HL-60 (cell line): Measurements from ENCODE around the gene MAFG.
A peak's percentile ranks its signal among the peaks of the same experiment; 100 is the strongest.

Experiments used
- DNase-seq, 2 experiments: peaks; one replicate each; pipeline ENCODE4 v3.0.0-alpha.2; 2010 to 2020; ENCODE audit warnings: low read depth in 1 of 2, low spot score in 1 of 2
- H3K27ac ChIP-seq: fragments of 250-450 bp; sonication (Bioruptor Pico); replicated peaks from 2 replicates; pipeline ENCODE4 v1.5.1; 2020; ENCODE audit warnings: mild to moderate bottlenecking, moderate library complexity
- H3K27me3 ChIP-seq: fragments of 250-450 bp; sonication (Bioruptor Pico); 2 replicates; pipeline ENCODE4 v1.5.1; 2021; ENCODE audit warnings: mild to moderate bottlenecking, moderate library complexity; ENCODE audit not compliant: insufficient read depth, poor library complexity, severe bottlenecking
- H3K4me3 ChIP-seq: replicated peaks from 2 replicates; pipeline ENCODE4 v1.5.1; 2011; ENCODE audit warnings: mild to moderate bottlenecking, control low read depth, low read length; ENCODE audit not compliant: insufficient read depth
- CTCF ChIP-seq: IDR thresholded peaks from one replicate; pipeline ENCODE4 v1.5.1; 2011; ENCODE audit warnings: low read length, control low read depth, inconsistent platforms; ENCODE audit not compliant: insufficient read depth
- GABPA ChIP-seq: IDR thresholded peaks from 2 replicates; pipeline ENCODE4 v1.6.1; 2012; ENCODE audit warnings: low read depth
- POLR2AphosphoS5 ChIP-seq: IDR thresholded peaks from 2 replicates; pipeline ENCODE4 v1.6.1; 2012; ENCODE audit warnings: low read depth
- REST ChIP-seq: IDR thresholded peaks from 2 replicates; pipeline ENCODE4 v1.6.1; 2012; ENCODE audit warnings: low read depth; ENCODE audit not compliant: insufficient replicate concordance
- SPI1 ChIP-seq: IDR thresholded peaks from 2 replicates; pipeline ENCODE4 v1.6.1; 2012; ENCODE audit warnings: low read depth, mild to moderate bottlenecking, borderline replicate concordance

Gene MAFG

DNA sequence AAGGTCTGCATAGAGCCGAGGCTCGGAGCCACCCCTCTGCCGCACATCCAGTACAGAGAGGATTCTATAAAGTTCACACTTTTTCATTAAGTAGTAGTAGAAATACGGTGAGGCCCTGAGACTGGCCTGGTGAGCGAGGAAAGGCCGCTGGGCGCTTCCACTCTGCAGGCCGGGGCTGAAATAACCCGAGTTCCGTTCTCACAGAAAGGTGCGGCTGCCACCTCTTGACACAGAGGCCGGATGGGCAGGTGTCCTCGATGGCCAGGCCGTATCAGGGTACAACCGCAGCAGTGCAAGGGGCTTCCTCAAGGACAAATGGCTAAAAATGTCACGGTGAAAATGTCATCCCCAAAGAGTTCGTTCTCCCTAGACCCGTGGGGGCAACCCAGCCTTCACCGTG, 15.6 kb downstream of the MAFG start:
- TF ChIP-seq POLR2AphosphoS5, result peak; percentile 22; the same call in 1 of the 2 replicates
- no peak for TF ChIP-seq REST
- 0 out of 2 replicates have a peak overlapping the region, but pooled peaks have one; percentile 5 for H3K27ac ChIP-seq
- H3K4me3 ChIP-seq, result no peak overlapping the region
- no peaks in the 10 kb centered on the region for H3K27me3 ChIP-seq
- no peak for DNase-seq

DNA sequence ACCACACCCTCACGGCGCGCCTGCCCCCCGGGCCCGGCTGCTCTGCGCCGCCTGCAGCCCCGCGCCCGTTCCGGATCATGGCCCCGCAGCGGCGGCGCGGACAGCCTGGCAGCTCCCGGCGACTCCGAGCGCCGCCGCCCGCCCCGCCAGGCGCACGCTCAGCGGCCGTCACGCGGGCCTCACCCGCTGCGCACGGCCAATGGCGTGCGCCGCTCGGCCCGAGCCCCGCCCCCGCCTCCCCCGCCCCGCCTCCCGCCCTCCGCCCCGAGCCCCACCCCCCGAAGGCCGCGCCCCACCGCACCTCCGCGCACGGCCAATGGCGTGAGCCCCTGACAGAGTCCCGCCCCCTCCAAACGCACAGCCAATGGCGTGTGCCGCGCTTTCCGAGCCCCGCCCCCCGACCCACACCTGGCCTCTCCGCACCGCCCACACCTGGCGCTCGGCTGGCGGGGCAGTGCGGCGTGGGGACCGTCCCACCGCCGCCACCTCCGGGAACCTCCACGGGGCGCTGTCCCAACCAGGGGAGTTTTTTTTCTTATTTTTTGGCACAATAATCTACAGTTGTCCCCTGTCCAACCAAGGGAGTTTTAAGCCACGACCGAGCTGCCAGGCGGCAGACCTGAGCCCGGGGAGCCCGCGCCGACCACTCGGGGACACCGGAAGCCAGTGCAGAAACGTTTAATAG, 16.1 kb downstream of the MAFG start, which contains the start of gene PCYT2:
Gene PCYT2 (minus strand): TSS at position 123 of the 685 bp plus-strand sequence. CDS start 44 bp downstream, at position 79.
- Histone ChIP-seq H3K4me3 (peak within 1 kb of the TSS; percentile 89), H3K27me3 (no peaks in the 10 kb centered on the region), H3K27ac (peak within 1 kb of the TSS; percentile 55)
- TF ChIP-seq POLR2AphosphoS5 (no peak), CTCF (no peak), GABPA (no peak), SPI1 (no peak), REST (no peak)
- peak; percentile 83 to 90 for DNase-seq

DNA sequence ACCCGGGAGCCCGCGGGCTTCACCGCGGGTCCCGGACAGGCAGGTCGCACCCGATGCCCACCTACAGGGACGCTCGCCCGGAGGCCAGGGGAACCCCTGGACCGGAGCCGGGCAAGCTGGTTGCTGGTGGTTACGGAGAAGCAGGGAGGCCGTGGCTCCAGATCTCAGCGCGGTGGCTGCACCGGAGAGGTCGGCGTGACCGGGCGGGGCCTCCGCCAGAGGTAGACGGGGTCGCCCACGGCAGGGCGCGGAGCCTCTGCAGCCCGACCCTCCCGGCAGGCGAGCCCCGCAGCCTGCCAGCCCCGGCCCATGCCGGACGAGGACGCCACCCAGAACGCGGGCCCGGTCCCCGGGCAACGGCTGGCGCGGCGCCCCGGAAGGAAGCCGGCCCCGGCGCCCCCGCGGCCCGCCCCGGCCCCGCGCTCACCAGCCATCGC, 16.7 kb downstream of the MAFG start:
- Histone ChIP-seq H3K27me3 (no peaks in the 10 kb centered on the region), H3K4me3 (peak overlapping the region; percentile 89), H3K27ac (peak overlapping the region; percentile 55)
- DNase-seq, result no peak
- TF ChIP-seq POLR2AphosphoS5, result no peak

- H3K27me3 ChIP-seq, result no peaks in the 10 kb centered on the region
Observed at GRCh38 chr17:81909966-81910839, 17.3 kb downstream of the MAFG start.

More at GRCh38 chr17:81909966-81910839, 17.3 kb downstream of the MAFG start:
- TF ChIP-seq REST (no peak), POLR2AphosphoS5 (no peak), SPI1 (no peak), GABPA (no peak), CTCF (no peak)
- no peak for DNase-seq
- Histone ChIP-seq H3K4me3 (peak overlapping the region; percentile 89), H3K27ac (peak overlapping the region; percentile 55)
